WI38 (cell line): ENCODE results near the gene FBXL7.

ENCODE experiments used
- H3K4me3 ChIP-seq: 2 replicates; pipeline ENCODE4 v1.5.1; 2011; ENCODE audit warnings: low read depth, mild to moderate bottlenecking, control low read depth, low read length
- CTCF ChIP-seq: IDR thresholded peaks from 2 replicates; pipeline ENCODE4 v1.5.1; 2012; ENCODE audit warnings: low read depth, mild to moderate bottlenecking, control low read depth, low read length

The FBXL7 gene

DNA sequence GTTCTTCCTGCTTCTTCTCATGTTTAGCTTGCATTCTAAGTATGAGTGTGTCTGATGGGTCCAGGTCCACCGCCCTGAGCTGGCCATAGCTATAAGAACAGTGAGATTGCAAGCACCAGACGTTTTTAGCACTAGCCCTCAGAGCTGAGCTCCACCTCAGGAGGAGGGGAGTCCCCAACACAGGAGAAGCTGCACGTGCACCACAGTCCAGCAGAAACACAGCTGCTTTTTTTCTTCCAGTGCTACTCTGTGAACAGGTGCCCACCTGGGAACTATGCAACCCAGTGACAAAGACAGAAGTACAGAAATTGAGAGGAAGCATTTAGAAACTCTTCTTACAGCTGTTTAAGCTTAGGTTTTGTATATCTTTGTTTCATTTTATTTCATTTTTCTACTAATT, 380.2 kb downstream of the FBXL7 start:
- TF ChIP-seq CTCF = no peak

GRCh38 chr5:15885156-15885555, 385.2 kb downstream of the FBXL7 start:
- no peak for TF ChIP-seq CTCF
- no peak overlapping the region for H3K4me3 ChIP-seq

More for the DNA sequence above, 380.2 kb downstream of the FBXL7 start:
- H3K4me3 ChIP-seq = no peak overlapping the region

- no peak overlapping the region for H3K4me3 ChIP-seq
- no peak for TF ChIP-seq CTCF
Measured at GRCh38 chr5:15886156-15886555, 386.2 kb downstream of the FBXL7 start.

- H3K4me3 ChIP-seq = no peak overlapping the region
- no peak for TF ChIP-seq CTCF
Measured at GRCh38 chr5:15887093-15887492, 387.1 kb downstream of the FBXL7 start.

GRCh38 chr5:15889001-15889400, 389.0 kb downstream of the FBXL7 start:
- no peak for TF ChIP-seq CTCF
- no peak overlapping the region for H3K4me3 ChIP-seq

DNA sequence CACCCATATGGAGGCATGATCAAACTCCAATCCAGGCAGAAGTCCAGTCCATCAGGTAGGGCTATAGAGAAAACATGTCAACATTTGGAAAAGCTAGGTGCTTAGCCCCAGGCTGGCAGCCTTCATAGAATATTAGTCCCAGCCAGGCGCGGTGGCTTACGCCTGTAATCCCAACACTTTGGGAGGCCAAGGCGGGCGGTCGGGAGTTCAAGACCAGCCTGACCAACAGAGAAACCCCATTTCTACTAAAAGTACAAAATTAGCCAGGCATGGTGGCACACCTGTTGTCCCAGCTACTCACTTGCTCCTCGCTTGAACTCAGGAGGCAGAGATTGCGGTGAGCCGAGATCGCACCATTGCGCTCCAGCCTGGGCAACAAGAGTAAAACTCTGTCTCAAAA, 393.9 kb downstream of the FBXL7 start:
- no peak overlapping the region for H3K4me3 ChIP-seq
- TF ChIP-seq CTCF = no peak

DNA sequence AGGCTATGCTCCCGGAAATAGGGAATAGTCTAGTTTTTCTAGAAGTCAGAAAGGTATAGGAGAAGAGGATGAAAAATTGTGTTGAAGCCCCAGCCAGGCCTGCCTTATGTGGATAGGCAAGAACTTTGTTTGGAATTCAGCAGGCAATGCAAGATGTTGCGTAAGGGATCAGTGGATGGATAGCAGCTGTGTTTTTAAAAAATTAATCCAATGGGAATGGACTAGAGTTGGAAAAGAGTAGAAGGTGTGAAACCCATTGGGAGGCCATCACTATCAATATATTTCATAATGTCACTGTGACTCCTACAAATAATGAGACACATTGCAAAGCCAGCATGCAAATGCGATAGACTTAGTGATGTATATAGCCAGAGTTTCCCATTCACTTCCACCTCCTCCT, 397.7 kb downstream of the FBXL7 start:
- no peak for TF ChIP-seq CTCF
- H3K4me3 ChIP-seq = no peak overlapping the region

GRCh38 chr5:15898641-15899040, 398.7 kb downstream of the FBXL7 start:
- H3K4me3 ChIP-seq = no peak overlapping the region
- no peak for TF ChIP-seq CTCF
